Body of pancreas (tissue), 4 donors: ENCODE measurements around the gene ADGRB3. TPM values are rescaled to one million over a fixed set of nuclear protein-coding genes. Genes with fewer than 3 reads are reported as not detected.

ENCODE experiments used
- ATAC-seq: fragments of 150-250 bp; one replicate; pipeline ENCODE4 v1.9.1; 2016
- DNase-seq, 4 donors: peaks; one replicate each; pipeline ENCODE4 v3.0.0-alpha.2; 2019
- H3K27ac ChIP-seq, 4 donors: fragments of 200-600 bp; sonication (generic); 1 replicate in 3 of 4; 2 replicates in 1 of 4; pipeline versions ENCODE4 v1.5.1 to v1.6.1; 2016 to 2019; ENCODE audit warnings: mild to moderate bottlenecking in 1 of 4, mixed read lengths in 1 of 4, moderate library complexity in 1 of 4
- H3K27me3 ChIP-seq, 2 donors: fragments of 200-600 bp; sonication (generic); one replicate each; pipeline ENCODE4 v1.6.0; 2016; ENCODE audit warnings: mild to moderate bottlenecking in 1 of 2
- H3K36me3 ChIP-seq, 2 donors: fragments of 200-600 bp; sonication (generic); replicated peaks in 1 of 2; 2 replicates each; pipeline ENCODE4 v1.5.1; 2016; ENCODE audit warnings: low read depth in 2 of 2; ENCODE audit not compliant: insufficient read depth in 1 of 2
- H3K4me1 ChIP-seq: fragments of 200-600 bp; sonication (generic); one replicate; pipeline ENCODE4 v1.6.0; 2016
- H3K4me3 ChIP-seq, 2 donors: fragments of 200-600 bp; sonication (generic); 1 replicate in 1 of 2; 2 replicates in 1 of 2; pipeline ENCODE4 v1.5.1; 2016 to 2019
- H3K9me3 ChIP-seq, 3 donors: fragments of 200-600 bp; sonication (generic); 1 replicate in 2 of 3; 2 replicates in 1 of 3; pipeline ENCODE4 v1.5.1; 2016
- CTCF ChIP-seq, 7 experiments: fragments of 450-650 bp in 4 of 7; fragments of 200-600 bp in 3 of 7; sonication (generic) in 3 of 7; IDR thresholded peaks; one replicate each; pipeline ENCODE4 v1.5.1; 2016 to 2019; ENCODE audit warnings: antibody characterized with exemption in 7 of 7
- POLR2A ChIP-seq, 3 donors: fragments of 450-650 bp; IDR thresholded peaks; one replicate each; pipeline ENCODE4 v1.6.1; 2016; ENCODE audit warnings: antibody characterized with exemption in 3 of 3, mild to moderate bottlenecking in 2 of 3
- WGBS, 2 donors: methylation state at CpG; one replicate each; pipeline ENCODE4 v1.1.5; 2017; 5-methylcytosine and 5-hydroxymethylcytosine counted together
- intact Hi-C: fragments of 100-400 bp; cut with DNase I; formaldehyde crosslinking; loops from one replicate; pipeline ENCODE4 v1.15.1; 2023
- total RNA-seq, 2 donors: library from RNA; depleted of rRNA; stranded (reverse); fragments of >200 nt; gene quantifications; one replicate each; pipeline ENCODE4 v1.1.0, GENCODE V29; 2016

ADGRB3 gene
- total RNA-seq, 2 donors from 2014 or later: under 0.01 to 1.3 TPM

GRCh38 chr6:68834551-68834950 lies 199.5 kb downstream of the ADGRB3 start:
- H3K4me1 ChIP-seq: no peaks in the 10 kb centered on the region
- no peak overlapping the region for H3K27ac ChIP-seq
- intact Hi-C loops: no loop called here
- H3K4me3 ChIP-seq: no peak overlapping the region
- no peak for DNase-seq
- no peak for TF ChIP-seq POLR2A (IDR thresholded peaks at IDR 0.05)
- TF ChIP-seq CTCF (IDR thresholded peaks at IDR 0.05): no peak
- WGBS, 2 donors: 47 to 48% methylated on average over 5 of the region's 5 CpGs
- no peaks in the 10 kb centered on the region for H3K9me3 ChIP-seq
- no peak for ATAC-seq
- H3K27me3 ChIP-seq: no peaks in the 10 kb centered on the region
- no peaks in the 10 kb centered on the region for H3K36me3 ChIP-seq

- no peak overlapping the region for H3K4me3 ChIP-seq
- intact Hi-C loops: no loop called here
- ATAC-seq (no peak), DNase-seq (no peak)
- no peaks in the 10 kb centered on the region for H3K36me3 ChIP-seq
- H3K9me3 ChIP-seq: no peaks in the 10 kb centered on the region
- H3K27me3 ChIP-seq: no peaks in the 10 kb centered on the region
- no peaks in the 10 kb centered on the region for H3K4me1 ChIP-seq
- no peak for TF ChIP-seq CTCF (IDR thresholded peaks at IDR 0.05)
- TF ChIP-seq POLR2A (IDR thresholded peaks at IDR 0.05): no peak
- no peak overlapping the region for H3K27ac ChIP-seq
Measured at GRCh38 chr6:68838571-68838970, 203.5 kb downstream of the ADGRB3 start.

GRCh38 chr6:68852791-68853190 lies 217.7 kb downstream of the ADGRB3 start:
- Histone ChIP-seq H3K9me3 (no peaks in the 10 kb centered on the region), H3K27me3 (no peaks in the 10 kb centered on the region), H3K4me1 (no peaks in the 10 kb centered on the region), H3K27ac (no peak overlapping the region), H3K4me3 (no peak overlapping the region), H3K36me3 (no peaks in the 10 kb centered on the region)
- TF ChIP-seq CTCF (IDR thresholded peaks at IDR 0.05): no peak
- TF ChIP-seq POLR2A (IDR thresholded peaks at IDR 0.05): no peak
- no peak for DNase-seq
- no peak for ATAC-seq
- intact Hi-C loops: no loop called here

GRCh38 chr6:68859233-68859632 lies 224.2 kb downstream of the ADGRB3 start:
- Histone ChIP-seq H3K4me3 (no peak overlapping the region), H3K27me3 (no peaks in the 10 kb centered on the region), H3K4me1 (no peaks in the 10 kb centered on the region), H3K27ac (no peak overlapping the region), H3K9me3 (no peaks in the 10 kb centered on the region), H3K36me3 (no peaks in the 10 kb centered on the region)
- intact Hi-C loops: no loop called here
- 50% methylated on average over 1 of the region's 1 CpG for WGBS, 2 donors
- TF ChIP-seq POLR2A (IDR thresholded peaks at IDR 0.05): no peak
- no peak for TF ChIP-seq CTCF (IDR thresholded peaks at IDR 0.05)
- DNase-seq (no peak), ATAC-seq (no peak)

GRCh38 chr6:68868646-68869045 lies 233.6 kb downstream of the ADGRB3 start:
- intact Hi-C loops: no loop called here

More at GRCh38 chr6:68868646-68869045, 233.6 kb downstream of the ADGRB3 start:
- Histone ChIP-seq H3K27ac (no peak overlapping the region), H3K36me3 (no peaks in the 10 kb centered on the region), H3K9me3 (peaks cover 0 to 7% (median 0%) of the 10 kb centered on the region in 3 donors), H3K4me3 (no peak overlapping the region), H3K27me3 (no peaks in the 10 kb centered on the region), H3K4me1 (no peaks in the 10 kb centered on the region)
- no peak for TF ChIP-seq CTCF (IDR thresholded peaks at IDR 0.05)
- no peak for TF ChIP-seq POLR2A (IDR thresholded peaks at IDR 0.05)
- DNase-seq (no peak), ATAC-seq (no peak)
